Measurements from ENCODE around the gene FAF1. TPM values are rescaled to one million over a fixed set of nuclear protein-coding genes. Genes with fewer than 3 reads are reported as not detected.

Gene FAF1
- total RNA-seq, 4 donors from 2014 or later: 47.1 to 87.0 (median 79.4) TPM

DNA sequence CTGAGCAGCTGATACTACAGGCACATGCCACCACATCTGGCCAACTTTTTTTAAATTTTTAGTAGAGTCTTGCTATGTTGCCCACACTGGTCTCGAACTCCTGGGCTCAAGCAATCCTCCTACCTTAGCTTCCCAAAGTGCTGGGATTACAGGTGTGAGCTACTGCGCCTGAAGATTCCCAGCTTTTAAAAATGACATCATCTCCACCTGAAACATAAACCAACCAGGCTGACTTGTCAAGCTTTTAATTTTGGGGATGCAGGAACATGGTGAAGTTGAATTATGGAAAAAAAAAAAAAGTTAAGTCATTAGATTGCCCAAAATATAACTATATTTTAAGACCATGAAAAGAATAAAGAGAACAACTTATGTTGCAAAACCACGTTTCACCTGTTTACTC lies 350.6 kb downstream of the FAF1 start:
- Histone ChIP-seq H3K27ac (no peak overlapping the region), H3K9me3 (no peaks in the 10 kb centered on the region), H3K4me1 (no peaks in the 10 kb centered on the region), H3K27me3 (no peaks in the 10 kb centered on the region), H3K4me3 (replicated peaks in 1 of 3) (no peak overlapping the region), H3K36me3 (no peaks in the 10 kb centered on the region)
- intact Hi-C loops (cut with DNase I): no loop called here
- no peak for TF ChIP-seq POLR2A (IDR thresholded peaks at IDR 0.05)
- no peak for DNase-seq
- 97 to 99% methylated on average over 3 of the region's 3 CpGs for WGBS, 2 donors

DNA sequence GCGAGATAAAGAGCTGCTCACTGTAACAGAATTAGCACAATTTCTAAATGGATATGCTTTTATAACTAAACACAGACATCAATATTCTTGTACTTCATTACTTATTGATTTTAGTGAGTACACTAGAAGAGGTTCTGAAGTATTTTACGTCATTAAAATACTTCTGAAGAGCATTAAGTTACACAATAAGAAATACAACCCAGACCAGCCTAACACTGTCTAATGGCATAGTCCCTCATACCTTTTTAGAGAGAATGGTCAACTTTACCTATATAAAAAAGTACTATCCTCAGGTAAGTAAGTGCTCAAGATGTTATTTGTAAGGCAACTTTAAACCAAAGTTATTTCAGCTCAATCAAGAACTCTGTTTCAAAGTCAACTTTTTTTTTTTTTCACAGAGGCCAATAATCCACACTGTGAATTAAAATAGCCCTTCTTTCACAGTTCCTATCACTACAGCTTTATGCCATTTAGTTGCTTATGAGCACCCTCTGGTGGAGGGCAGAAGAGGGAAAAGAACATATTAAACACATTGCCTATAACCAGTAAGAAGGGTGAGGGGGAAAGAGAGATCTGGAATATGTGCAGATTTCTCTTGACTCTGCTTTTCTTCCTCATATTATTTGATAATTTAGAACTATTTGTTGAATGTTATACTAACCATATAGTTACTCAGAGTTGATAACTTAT lies 354.7 kb downstream of the FAF1 start:
- 85 to 88% methylated on average over 2 of the region's 2 CpGs for WGBS, 2 donors
- no peak for TF ChIP-seq POLR2A (IDR thresholded peaks at IDR 0.05)
- TF ChIP-seq, protein P1, sequence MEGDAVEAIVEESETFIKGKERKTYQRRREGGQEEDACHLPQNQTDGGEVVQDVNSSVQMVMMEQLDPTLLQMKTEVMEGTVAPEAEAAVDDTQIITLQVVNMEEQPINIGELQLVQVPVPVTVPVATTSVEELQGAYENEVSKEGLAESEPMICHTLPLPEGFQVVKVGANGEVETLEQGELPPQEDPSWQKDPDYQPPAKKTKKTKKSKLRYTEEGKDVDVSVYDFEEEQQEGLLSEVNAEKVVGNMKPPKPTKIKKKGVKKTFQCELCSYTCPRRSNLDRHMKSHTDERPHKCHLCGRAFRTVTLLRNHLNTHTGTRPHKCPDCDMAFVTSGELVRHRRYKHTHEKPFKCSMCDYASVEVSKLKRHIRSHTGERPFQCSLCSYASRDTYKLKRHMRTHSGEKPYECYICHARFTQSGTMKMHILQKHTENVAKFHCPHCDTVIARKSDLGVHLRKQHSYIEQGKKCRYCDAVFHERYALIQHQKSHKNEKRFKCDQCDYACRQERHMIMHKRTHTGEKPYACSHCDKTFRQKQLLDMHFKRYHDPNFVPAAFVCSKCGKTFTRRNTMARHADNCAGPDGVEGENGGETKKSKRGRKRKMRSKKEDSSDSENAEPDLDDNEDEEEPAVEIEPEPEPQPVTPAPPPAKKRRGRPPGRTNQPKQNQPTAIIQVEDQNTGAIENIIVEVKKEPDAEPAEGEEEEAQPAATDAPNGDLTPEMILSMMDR (IDR thresholded peaks at IDR 0.05): peak in 3 of 6 experiments; percentile 9 to 19 (median 16)

DNA sequence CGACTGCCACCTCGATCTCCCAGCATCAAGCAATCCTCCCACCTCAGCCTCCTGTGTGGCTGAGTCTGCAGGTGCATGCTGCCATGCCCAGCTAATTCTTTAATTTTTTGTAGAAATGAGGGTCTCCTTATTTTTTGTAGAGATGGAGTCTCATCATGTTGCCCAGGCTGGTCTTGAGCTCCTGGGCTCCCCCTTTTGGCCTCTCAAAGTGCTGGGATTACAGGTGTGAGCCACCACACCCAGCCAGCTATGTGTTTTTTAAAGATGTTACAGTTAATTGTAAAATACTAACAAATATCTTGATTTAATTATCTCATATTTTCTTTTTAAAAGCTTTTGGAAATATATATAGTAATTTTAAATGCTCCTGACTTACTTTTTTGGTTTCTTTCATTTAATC lies 355.5 kb downstream of the FAF1 start:
- 98 to 100% methylated on average over 2 of the region's 2 CpGs for WGBS, 2 donors

More for the DNA sequence above, 354.7 kb downstream of the FAF1 start:
- Histone ChIP-seq H3K27ac (no peak overlapping the region), H3K36me3 (no peaks in the 10 kb centered on the region), H3K4me1 (no peaks in the 10 kb centered on the region), H3K4me3 (replicated peaks in 1 of 3) (no peak overlapping the region), H3K27me3 (no peaks in the 10 kb centered on the region), H3K9me3 (no peaks in the 10 kb centered on the region)
- DNase-seq: no peak
- intact Hi-C loops (cut with DNase I): no loop called here

DNA sequence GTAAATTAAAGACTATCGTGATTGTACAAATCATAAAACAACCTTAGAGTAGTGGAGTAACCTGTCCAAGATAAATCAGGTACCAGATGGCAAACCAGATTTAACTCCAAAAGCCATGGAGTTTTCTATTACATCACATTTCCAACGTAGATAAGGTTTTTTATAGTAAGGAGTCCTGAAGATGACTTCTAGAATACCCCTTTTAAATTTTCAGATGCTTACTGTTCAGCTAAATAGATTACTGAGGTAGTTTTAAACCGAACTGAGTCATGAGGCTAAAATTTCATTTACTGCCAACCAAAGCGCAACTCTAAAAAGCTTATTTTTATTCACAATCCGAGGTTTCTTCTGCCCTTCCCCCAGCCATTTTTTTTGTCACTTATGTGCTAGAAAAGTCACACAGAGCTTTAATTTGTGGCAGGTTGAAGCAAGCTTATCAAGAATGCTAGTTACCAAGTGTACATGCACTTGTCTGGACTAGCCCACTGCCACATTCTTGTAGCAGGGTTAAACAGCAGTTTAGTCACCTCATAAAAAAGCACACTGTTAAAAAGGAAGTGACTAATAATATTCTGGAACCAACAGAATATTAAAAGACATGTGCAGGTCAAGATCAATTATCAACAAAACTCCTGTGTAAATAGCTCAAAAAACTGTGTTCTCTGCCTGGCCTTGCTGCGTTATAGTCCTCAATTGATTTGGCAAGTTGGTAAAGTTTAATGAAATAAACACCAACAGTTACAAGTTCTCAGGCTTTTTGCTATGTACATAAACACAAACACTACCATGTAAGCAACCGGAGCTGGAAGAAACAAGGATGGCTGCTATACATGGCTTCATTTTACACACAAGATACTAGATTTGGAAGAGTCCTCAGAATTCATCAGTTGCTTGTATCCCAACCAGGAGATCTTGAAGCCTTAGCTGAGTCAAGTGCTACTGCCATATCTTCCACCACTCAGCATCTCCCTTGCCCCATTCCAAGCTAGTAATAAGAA lies 356.5 kb downstream of the FAF1 start:
- Histone ChIP-seq H3K4me3 (replicated peaks in 1 of 3) (no peak overlapping the region), H3K27ac (no peak overlapping the region), H3K4me1 (no peaks in the 10 kb centered on the region), H3K9me3 (no peaks in the 10 kb centered on the region), H3K36me3 (no peaks in the 10 kb centered on the region), H3K27me3 (no peaks in the 10 kb centered on the region)
- TF ChIP-seq, protein P1 (IDR thresholded peaks at IDR 0.05): no peak
- TF ChIP-seq POLR2A (IDR thresholded peaks at IDR 0.05): no peak
- DNase-seq: no peak
- 88 to 94% methylated on average over 7 of the region's 7 CpGs for WGBS, 2 donors
- intact Hi-C loops (cut with DNase I): no loop called here

More for the DNA sequence above, 355.5 kb downstream of the FAF1 start:
- Histone ChIP-seq H3K4me3 (replicated peaks in 1 of 3) (no peak overlapping the region), H3K36me3 (no peaks in the 10 kb centered on the region), H3K9me3 (no peaks in the 10 kb centered on the region), H3K4me1 (no peaks in the 10 kb centered on the region), H3K27ac (no peak overlapping the region), H3K27me3 (no peaks in the 10 kb centered on the region)
- intact Hi-C loops (cut with DNase I): no loop called here
- TF ChIP-seq, protein P1 (IDR thresholded peaks at IDR 0.05): no peak
- TF ChIP-seq POLR2A (IDR thresholded peaks at IDR 0.05): no peak
- DNase-seq: no peak

DNA sequence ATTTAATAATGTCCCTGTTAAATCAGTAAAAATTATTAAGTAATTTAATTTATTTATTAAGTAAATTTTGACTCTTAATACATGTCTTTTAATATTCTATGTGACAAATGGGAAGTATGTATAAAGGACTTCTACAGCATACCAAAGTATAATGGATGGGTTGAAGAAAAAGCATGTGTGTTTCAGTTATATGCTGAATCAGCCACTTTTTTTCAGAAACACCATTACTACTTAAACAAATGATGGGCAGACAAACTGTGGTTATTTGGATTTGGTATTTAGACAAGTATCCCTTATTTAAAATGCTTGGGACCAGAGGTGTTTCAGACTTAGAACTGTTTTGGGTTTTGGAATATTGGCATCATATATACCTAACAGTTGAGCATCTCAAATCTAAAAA lies 360.5 kb downstream of the FAF1 start:
- TF ChIP-seq, protein P1 (IDR thresholded peaks at IDR 0.05): no peak
- TF ChIP-seq POLR2A (IDR thresholded peaks at IDR 0.05): no peak
- Histone ChIP-seq H3K27me3 (no peaks in the 10 kb centered on the region), H3K9me3 (no peaks in the 10 kb centered on the region), H3K4me1 (no peaks in the 10 kb centered on the region), H3K27ac (no peak overlapping the region), H3K4me3 (replicated peaks in 1 of 3) (no peak overlapping the region), H3K36me3 (no peaks in the 10 kb centered on the region)
- no peak for DNase-seq
- intact Hi-C loops (cut with DNase I): no loop called here
